CD4-positive, alpha-beta T cell treated with Interleukin-15 for 4 hours (primary cell): Measurements from ENCODE around the gene ARHGEF11.

Source experiments
- DNase-seq: peaks from one replicate; pipeline ENCODE4 v3.0.0-alpha.2; 2020; ENCODE audit warnings: low spot score

The ARHGEF11 gene

GRCh38 chr1:156999596-157000320 is 45.8 kb downstream of the ARHGEF11 start:
- DNase-seq = no peak

GRCh38 chr1:156998840-156999500 is 46.6 kb downstream of the ARHGEF11 start:
- no peak for DNase-seq

- no peak for DNase-seq
Observed at GRCh38 chr1:156998301-156998700, 47.2 kb downstream of the ARHGEF11 start.

- no peak for DNase-seq
Observed at GRCh38 chr1:156995412-156995811, 50.1 kb downstream of the ARHGEF11 start.

GRCh38 chr1:156994277-156994676 is 51.3 kb downstream of the ARHGEF11 start:
- no peak for DNase-seq

- no peak for DNase-seq
Observed at GRCh38 chr1:156993426-156994147, 52.0 kb downstream of the ARHGEF11 start.

GRCh38 chr1:156992215-156992614 is 53.3 kb downstream of the ARHGEF11 start:
- DNase-seq = no peak

GRCh38 chr1:156987715-156988114 is 57.8 kb downstream of the ARHGEF11 start:
- DNase-seq = no peak

- DNase-seq = no peak
Observed at GRCh38 chr1:156980551-156980950, 65.0 kb downstream of the ARHGEF11 start.

GRCh38 chr1:156975084-156975483 is 70.5 kb downstream of the ARHGEF11 start:
- no peak for DNase-seq

- DNase-seq = no peak
Observed at GRCh38 chr1:156973417-156973816, 72.1 kb downstream of the ARHGEF11 start.

GRCh38 chr1:156970017-156970416 is 75.5 kb downstream of the ARHGEF11 start:
- no peak for DNase-seq

- DNase-seq = no peak
Observed at GRCh38 chr1:156969496-156969895, 76.0 kb downstream of the ARHGEF11 start.

GRCh38 chr1:156964441-156964840 is 81.1 kb downstream of the ARHGEF11 start:
- DNase-seq = no peak

GRCh38 chr1:156963621-156964020 is 81.9 kb downstream of the ARHGEF11 start:
- DNase-seq = peak; percentile 51

GRCh38 chr1:156961709-156962108 is 83.8 kb downstream of the ARHGEF11 start:
- DNase-seq = peak; percentile 14

GRCh38 chr1:156959925-156960324 is 85.6 kb downstream of the ARHGEF11 start:
- DNase-seq = no peak

- no peak for DNase-seq
Observed at GRCh38 chr1:156959414-156959813, 86.1 kb downstream of the ARHGEF11 start.

- no peak for DNase-seq
Observed at GRCh38 chr1:156958247-156958714, 87.3 kb downstream of the ARHGEF11 start.

GRCh38 chr1:156957634-156958033 is 87.9 kb downstream of the ARHGEF11 start:
- DNase-seq = no peak

- no peak for DNase-seq
Observed at GRCh38 chr1:156956333-156956732, 89.2 kb downstream of the ARHGEF11 start.

- DNase-seq = no peak
Observed at GRCh38 chr1:156953571-156953970, 92.0 kb downstream of the ARHGEF11 start.

- no peak for DNase-seq
Observed at GRCh38 chr1:156951371-156951770, 94.2 kb downstream of the ARHGEF11 start.
